Gastrocnemius medialis (tissue), 4 donors: ENCODE data around the gene ZNF407.

Experiments
- CTCF ChIP-seq, 5 experiments: fragments of 450-650 bp in 3 of 5; fragments of 200-600 bp in 2 of 5; sonication (generic) in 2 of 5; IDR thresholded peaks in 4 of 5; conservative IDR thresholded peaks in 1 of 5; 1 replicate in 4 of 5; 2 replicates in 1 of 5; pipeline ENCODE4 v1.5.1; 2016 to 2019; ENCODE audit warnings: antibody characterized with exemption in 5 of 5, mild to moderate bottlenecking in 3 of 5, moderate library complexity in 3 of 5
- POLR2A ChIP-seq, 2 donors: fragments of 450-650 bp; IDR thresholded peaks; one replicate each; pipeline ENCODE4 v1.6.1; 2017; ENCODE audit warnings: antibody characterized with exemption in 2 of 2, mild to moderate bottlenecking in 2 of 2, moderate library complexity in 2 of 2

DNA sequence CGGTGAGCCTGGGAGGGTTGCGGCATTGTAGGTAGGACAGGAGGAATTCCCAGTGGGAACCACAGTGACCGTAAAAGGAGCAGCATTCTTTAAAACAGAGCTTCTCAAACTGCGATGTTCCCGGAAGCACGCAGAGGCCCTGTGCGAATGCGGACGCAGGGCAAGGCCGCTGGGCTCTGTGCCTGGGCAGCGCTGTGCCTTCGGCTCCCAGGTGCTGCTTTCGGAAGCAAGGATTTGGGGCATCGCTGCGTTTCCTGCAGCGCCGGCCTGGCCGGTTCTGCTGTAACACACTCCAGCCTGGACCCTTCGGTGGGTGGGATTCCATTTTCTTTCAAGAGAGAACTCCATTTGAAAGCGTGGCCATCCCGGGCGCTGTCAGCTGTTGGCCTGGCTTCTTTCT lies 492.7 kb downstream of the ZNF407 start:
- TF ChIP-seq CTCF (IDR thresholded peaks at IDR 0.05 in 4 of 5, conservative IDR thresholded peaks at IDR 0.05 in 1 of 5) (no peak), POLR2A (IDR thresholded peaks at IDR 0.05) (no peak)
